SHP77 treated with DMSO at 0.1 percent for 48 hours (cell line): ENCODE results near the gene USH1C.
A peak's percentile ranks its signal among the peaks of the same experiment; 100 is the strongest.

Experiments
- DNase-seq: peaks from one replicate; lab custom pipeline; 2025; lab: John Stamatoyannopoulos, UW

USH1C gene

GRCh38 chr11:17504330-17505107, 39.7 kb downstream of the USH1C start:
- DNase-seq, result peak; percentile 1

GRCh38 chr11:17502630-17503029, 41.6 kb downstream of the USH1C start:
- DNase-seq, result no peak

- no peak for DNase-seq
These were observed 43.5 kb downstream of the USH1C start for GRCh38 chr11:17500673-17501072.

- DNase-seq, result no peak
These were observed 45.7 kb downstream of the USH1C start for GRCh38 chr11:17498475-17498874.

- DNase-seq, result peak; percentile 32
These were observed 46.2 kb downstream of the USH1C start for GRCh38 chr11:17498058-17498457.

- no peak for DNase-seq
These were observed 47.8 kb downstream of the USH1C start for GRCh38 chr11:17496406-17496805.

- DNase-seq, result no peak
These were observed 50.2 kb downstream of the USH1C start for GRCh38 chr11:17494019-17494418.

GRCh38 chr11:17490938-17491337, 53.3 kb downstream of the USH1C start:
- no peak for DNase-seq

GRCh38 chr11:17490232-17490631, 54.0 kb downstream of the USH1C start:
- no peak for DNase-seq

GRCh38 chr11:17489751-17490150, 54.5 kb downstream of the USH1C start:
- no peak for DNase-seq

- DNase-seq, result no peak
These were observed 55.7 kb downstream of the USH1C start for GRCh38 chr11:17488563-17488962.

GRCh38 chr11:17486646-17487045, 57.6 kb downstream of the USH1C start:
- DNase-seq, result no peak

- no peak for DNase-seq
These were observed 60.7 kb downstream of the USH1C start for GRCh38 chr11:17483505-17483904.

- DNase-seq, result no peak
These were observed 62.3 kb downstream of the USH1C start for GRCh38 chr11:17481905-17482304.

- DNase-seq, result no peak
These were observed 64.7 kb downstream of the USH1C start for GRCh38 chr11:17479284-17480214.

- no peak for DNase-seq
These were observed 66.1 kb downstream of the USH1C start for GRCh38 chr11:17478070-17478469.

GRCh38 chr11:17477361-17477760, 66.9 kb downstream of the USH1C start:
- DNase-seq, result no peak

GRCh38 chr11:17477084-17477333, 67.2 kb downstream of the USH1C start:
- DNase-seq, result no peak

GRCh38 chr11:17476317-17477083, 67.7 kb downstream of the USH1C start, which contains the start of gene ABCC8:
Gene ABCC8 (minus strand): TSS chr11:17476845. CDS start chr11:17476776, 69 bp downstream.
- DNase-seq, result no peak

- DNase-seq, result no peak
These were observed 68.4 kb downstream of the USH1C start for GRCh38 chr11:17475666-17476316.

- DNase-seq, result no peak
These were observed 71.0 kb downstream of the USH1C start for GRCh38 chr11:17473071-17473744.
